OCI-LY7 (cell line): ENCODE data around the gene UMAD1. TPM values are rescaled to one million over a fixed set of nuclear protein-coding genes. Genes with fewer than 3 reads are reported as not detected.

Experiments used
- BruUV-seq: library from RNA; stranded (reverse); fragments of 400-500 nt; replicated peaks from 2 replicates; lab custom pipeline; 2021; lab: Mats Ljungman, UMichigan
- CTCF ChIA-PET: fragments of 300-600 bp; sonication (Branson Sonifier 250); formaldehyde crosslinking; loops from one replicate; lab custom pipeline; 2022; ENCODE audit warnings: antibody characterized with exemption; ENCODE audit not compliant: unreplicated experiment; lab: Charles Lee
- POLR2A ChIA-PET: fragments of 300-600 bp; sonication (Branson Sonifier 250); formaldehyde crosslinking; loops from one replicate; lab custom pipeline; 2022; ENCODE audit warnings: antibody characterized with exemption; lab: Charles Lee
- DNase-seq: peaks from one replicate; pipeline ENCODE4 v3.0.0-alpha.2; 2015; ENCODE audit warnings: low spot score
- H2AFZ ChIP-seq: fragments of 200-600 bp; sonication (generic), shearing (Covaris generic); 2 replicates; pipeline ENCODE4 v1.6.1; 2014; ENCODE audit warnings: mild to moderate bottlenecking, antibody characterized with exemption, low read length, moderate library complexity
- H3K27ac ChIP-seq: fragments of 200-600 bp; sonication (generic); 2 replicates; pipeline ENCODE4 v1.5.1; 2014; ENCODE audit warnings: mixed run types, low read depth, mild to moderate bottlenecking, moderate library complexity, low read length, inconsistent platforms; ENCODE audit not compliant: poor library complexity, severe bottlenecking
- H3K36me3 ChIP-seq: fragments of 200-600 bp; sonication (generic); 2 replicates; pipeline ENCODE4 v1.6.1; 2014; ENCODE audit warnings: mild to moderate bottlenecking, antibody characterized with exemption, low read length, moderate library complexity, mixed read lengths; ENCODE audit not compliant: insufficient read depth
- H3K4me1 ChIP-seq: fragments of 200-600 bp; sonication (generic); 2 replicates; pipeline ENCODE4 v1.5.1; 2014; ENCODE audit warnings: mild to moderate bottlenecking, low read length; ENCODE audit not compliant: insufficient read depth, poor library complexity, severe bottlenecking
- H3K4me2 ChIP-seq: fragments of 200-600 bp; sonication (generic); 2 replicates; pipeline ENCODE4 v1.6.1; 2014; ENCODE audit warnings: mild to moderate bottlenecking, low read length
- H3K4me3 ChIP-seq: fragments of 200-600 bp; sonication (generic); 2 replicates; pipeline ENCODE4 v1.5.1; 2014; ENCODE audit warnings: mild to moderate bottlenecking, low read depth, low read length; ENCODE audit not compliant: poor library complexity, severe bottlenecking
- H3K79me2 ChIP-seq: fragments of 200-600 bp; sonication (generic); 2 replicates; pipeline ENCODE4 v1.6.1; 2016; ENCODE audit warnings: low read depth, mild to moderate bottlenecking, low read length, moderate library complexity, mixed read lengths; ENCODE audit not compliant: insufficient read depth
- H3K9me2 ChIP-seq: fragments of 200-600 bp; sonication (generic); 2 replicates; pipeline ENCODE4 v1.6.1; 2016; ENCODE audit warnings: mild to moderate bottlenecking, low read length, mixed read lengths; ENCODE audit not compliant: insufficient read depth
- H3K9me3 ChIP-seq: fragments of 200-600 bp; sonication (generic); 2 replicates; pipeline ENCODE4 v1.6.1; 2014; ENCODE audit warnings: mild to moderate bottlenecking, mixed run types, low read length, mixed read lengths
- H4K20me1 ChIP-seq: fragments of 200-600 bp; sonication (generic); 2 replicates; pipeline ENCODE4 v1.6.1; 2014; ENCODE audit warnings: mild to moderate bottlenecking, antibody characterized with exemption, low read length, moderate library complexity, mixed read lengths; ENCODE audit not compliant: insufficient read depth
- EZH2phosphoT487 ChIP-seq: fragments of 200-600 bp; sonication (generic); IDR thresholded peaks from 2 replicates; pipeline ENCODE4 v1.6.1; 2018; ENCODE audit warnings: low read depth, borderline replicate concordance, mild to moderate bottlenecking, mixed run types, antibody characterized with exemption, low read length, moderate library complexity, mixed read lengths
- intact Hi-C: fragments of 100-400 bp; cut with micrococcal nuclease; formaldehyde crosslinking; loops from one replicate; pipeline ENCODE4 v1.10.0; 2022; ENCODE audit not compliant: unreplicated experiment
- total RNA-seq, 2 experiments: library from RNA; depleted of rRNA in 1 of 2; stranded (reverse); fragments of >200 nt in 1 of 2; shearing (Covaris generic) in 1 of 2; gene quantifications; 2 replicates each; pipeline ENCODE4 v1.2.3, GENCODE V29; 2014 to 2022
- TF ChIP-seq, protein P1 (sequence below): fragments of 200-600 bp; sonication (generic); conservative IDR thresholded peaks from 2 replicates; pipeline ENCODE4 v1.5.1; 2014; ENCODE audit warnings: mild to moderate bottlenecking, antibody characterized with exemption, low read length, moderate library complexity, mixed read lengths

Gene UMAD1
- total RNA-seq, 2 experiments from 2014 or later = 8.7 to 15.2 TPM

DNA sequence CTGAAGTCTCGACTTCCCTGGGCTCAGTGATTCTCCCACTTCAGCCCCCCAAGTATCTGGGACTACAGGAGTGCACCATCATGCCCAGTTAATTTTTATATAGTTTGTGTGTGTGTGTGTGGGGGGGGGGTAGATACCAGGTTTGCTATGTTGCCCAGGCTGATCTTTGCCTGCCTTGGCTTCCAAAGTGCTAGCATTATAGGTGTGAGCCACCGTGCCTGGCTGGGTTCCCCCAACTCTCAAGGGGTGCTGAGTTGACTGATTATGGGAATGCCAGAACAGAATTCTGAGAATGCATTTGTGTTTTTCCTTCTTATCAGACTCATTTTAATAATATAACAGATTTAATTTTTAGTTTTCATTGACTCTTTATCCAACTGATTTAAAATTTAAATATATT, 58.4 kb downstream of the UMAD1 start:
- intact Hi-C loops = no loop called here
- TF ChIP-seq, protein P1, sequence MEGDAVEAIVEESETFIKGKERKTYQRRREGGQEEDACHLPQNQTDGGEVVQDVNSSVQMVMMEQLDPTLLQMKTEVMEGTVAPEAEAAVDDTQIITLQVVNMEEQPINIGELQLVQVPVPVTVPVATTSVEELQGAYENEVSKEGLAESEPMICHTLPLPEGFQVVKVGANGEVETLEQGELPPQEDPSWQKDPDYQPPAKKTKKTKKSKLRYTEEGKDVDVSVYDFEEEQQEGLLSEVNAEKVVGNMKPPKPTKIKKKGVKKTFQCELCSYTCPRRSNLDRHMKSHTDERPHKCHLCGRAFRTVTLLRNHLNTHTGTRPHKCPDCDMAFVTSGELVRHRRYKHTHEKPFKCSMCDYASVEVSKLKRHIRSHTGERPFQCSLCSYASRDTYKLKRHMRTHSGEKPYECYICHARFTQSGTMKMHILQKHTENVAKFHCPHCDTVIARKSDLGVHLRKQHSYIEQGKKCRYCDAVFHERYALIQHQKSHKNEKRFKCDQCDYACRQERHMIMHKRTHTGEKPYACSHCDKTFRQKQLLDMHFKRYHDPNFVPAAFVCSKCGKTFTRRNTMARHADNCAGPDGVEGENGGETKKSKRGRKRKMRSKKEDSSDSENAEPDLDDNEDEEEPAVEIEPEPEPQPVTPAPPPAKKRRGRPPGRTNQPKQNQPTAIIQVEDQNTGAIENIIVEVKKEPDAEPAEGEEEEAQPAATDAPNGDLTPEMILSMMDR = no peak
- no peak for TF ChIP-seq EZH2phosphoT487
- no peaks in the 10 kb centered on the region; the same call in 1 of the 2 replicates for H3K36me3 ChIP-seq
- ChIA-PET POLR2A (interaction anchor here (0.7 to 1.5 kb wide), 3 partner anchors 9 to 74 kb away, joined by 3 to 5 read pairs (median 3); no protein-coding TSS in a partner anchor), CTCF (no interaction called here)
- H3K9me3 ChIP-seq = no peaks in the 10 kb centered on the region
- peaks cover 4% of the 10 kb centered on the region for H3K4me1 ChIP-seq
- H3K27ac ChIP-seq = no peak overlapping the region
- H4K20me1 ChIP-seq = no peaks in the 10 kb centered on the region
- no peak overlapping the region for H2AFZ ChIP-seq
- H3K4me3 ChIP-seq = no peak overlapping the region
- no TSS peak for BruUV-seq
- no peaks in the 10 kb centered on the region for H3K79me2 ChIP-seq
- H3K4me2 ChIP-seq = no peak overlapping the region
- H3K9me2 ChIP-seq = no peaks in the 10 kb centered on the region
- DNase-seq = no peak

DNA sequence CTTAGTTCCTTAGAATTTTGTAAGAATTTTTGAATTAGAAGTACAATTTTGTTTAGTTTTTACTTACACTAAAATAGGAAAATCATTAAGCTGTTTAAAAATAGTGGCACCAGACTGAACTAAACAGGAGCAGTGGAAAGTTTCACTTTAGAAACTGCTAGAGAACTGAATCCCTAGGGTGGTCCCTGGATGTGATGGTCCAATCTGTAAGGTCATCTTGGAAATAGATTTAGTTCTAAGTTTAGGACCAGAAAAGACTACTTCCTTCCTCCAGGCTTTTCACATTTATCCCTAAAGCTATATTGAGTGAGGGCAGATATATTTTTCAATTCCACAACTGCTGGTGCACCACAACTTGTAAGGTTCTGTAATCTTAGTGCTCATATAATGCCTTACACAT, 58.8 kb downstream of the UMAD1 start:
- intact Hi-C loops = no loop called here
- POLR2A ChIA-PET = interaction anchor here (0.6 to 1.5 kb wide), 5 partner anchors 9 to 74 kb away, joined by 3 to 5 read pairs (median 3); no protein-coding TSS in a partner anchor
- CTCF ChIA-PET = no interaction called here

DNA sequence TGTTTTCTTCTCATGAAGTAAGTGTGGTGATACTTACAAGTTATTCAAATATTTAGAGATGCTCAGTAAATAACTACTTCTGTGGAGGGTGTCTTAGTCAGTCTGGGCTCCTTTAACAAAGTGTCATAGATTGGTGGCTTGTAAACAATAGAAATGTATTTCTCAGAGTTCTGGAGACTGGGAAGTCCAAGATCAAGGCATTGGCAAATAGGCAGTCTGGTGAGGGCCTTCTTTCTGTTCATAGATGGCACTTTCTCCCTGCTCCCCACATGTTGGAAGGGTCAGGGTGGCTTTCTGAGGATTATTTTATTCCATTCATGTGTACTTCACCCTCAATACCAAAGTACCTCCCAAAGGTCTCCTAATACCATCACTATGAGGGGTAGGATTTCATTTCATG, 59.4 kb downstream of the UMAD1 start:
- Histone ChIP-seq H3K36me3 (no peaks in the 10 kb centered on the region; the same call in 1 of the 2 replicates), H3K4me1 (peaks cover 4% of the 10 kb centered on the region), H3K9me2 (no peaks in the 10 kb centered on the region), H2AFZ (no peak overlapping the region), H3K4me3 (no peak overlapping the region), H3K27ac (no peak overlapping the region), H3K9me3 (no peaks in the 10 kb centered on the region), H3K79me2 (no peaks in the 10 kb centered on the region), H4K20me1 (no peaks in the 10 kb centered on the region), H3K4me2 (no peak overlapping the region)
- ChIA-PET POLR2A (interaction anchor here (0.6 to 0.9 kb wide), 2 partner anchors 62 to 65 kb away, joined by 3 read pairs; no protein-coding TSS in a partner anchor), CTCF (no interaction called here)
- no peak for DNase-seq
- intact Hi-C loops = no loop called here
- BruUV-seq = no TSS peak
- TF ChIP-seq, protein P1 = no peak
- TF ChIP-seq EZH2phosphoT487 = no peak

More for the DNA sequence above, 58.8 kb downstream of the UMAD1 start:
- no peak for DNase-seq
- Histone ChIP-seq H3K36me3 (no peaks in the 10 kb centered on the region; the same call in 1 of the 2 replicates), H4K20me1 (no peaks in the 10 kb centered on the region), H3K4me1 (peaks cover 4% of the 10 kb centered on the region), H3K27ac (no peak overlapping the region), H3K79me2 (no peaks in the 10 kb centered on the region), H3K9me3 (no peaks in the 10 kb centered on the region), H3K4me3 (no peak overlapping the region), H3K9me2 (no peaks in the 10 kb centered on the region), H2AFZ (no peak overlapping the region), H3K4me2 (no peak overlapping the region)
- BruUV-seq = no TSS peak
- TF ChIP-seq EZH2phosphoT487 = no peak
- TF ChIP-seq, protein P1 = no peak
